Measurements from ENCODE around the gene SLC2A14.
"Not testable (repeated sequence)": the region's sequence is repeated elsewhere in the genome, so short reads cannot be mapped to it uniquely, and the experiment has no call there.

SLC2A14 gene

GRCh38 chr12:7869137-7869536 is 3.6 kb downstream of the SLC2A14 start:
- DNase-seq, result no peak

- no peak for DNase-seq
These were observed 4.3 kb downstream of the SLC2A14 start for GRCh38 chr12:7868391-7868790.

GRCh38 chr12:7864601-7865150 is 8.0 kb downstream of the SLC2A14 start:
- no peak for DNase-seq

GRCh38 chr12:7862814-7863348 is 9.8 kb downstream of the SLC2A14 start:
- not testable (repeated sequence) for DNase-seq

DNA sequence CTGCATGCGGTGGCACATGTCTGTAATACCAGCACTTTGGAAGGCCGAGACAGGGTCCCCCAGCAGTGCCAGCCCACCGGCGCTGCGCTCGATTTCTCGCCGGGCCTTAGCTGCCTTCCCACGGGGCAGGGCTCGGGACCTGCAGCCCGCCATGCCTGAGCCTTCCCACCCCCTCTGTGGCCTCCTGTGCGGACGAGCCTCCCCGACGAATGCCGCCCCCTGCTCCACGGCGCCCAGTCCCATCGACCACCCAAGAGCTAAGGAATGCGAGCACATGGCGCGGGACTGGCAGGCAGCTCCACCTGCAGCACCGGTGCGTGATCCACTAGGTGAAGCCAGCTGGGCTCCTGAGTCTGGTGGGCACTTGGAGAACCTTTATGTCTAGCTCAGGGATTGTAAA is 10.4 kb downstream of the SLC2A14 start:
- not testable (repeated sequence) for DNase-seq

DNA sequence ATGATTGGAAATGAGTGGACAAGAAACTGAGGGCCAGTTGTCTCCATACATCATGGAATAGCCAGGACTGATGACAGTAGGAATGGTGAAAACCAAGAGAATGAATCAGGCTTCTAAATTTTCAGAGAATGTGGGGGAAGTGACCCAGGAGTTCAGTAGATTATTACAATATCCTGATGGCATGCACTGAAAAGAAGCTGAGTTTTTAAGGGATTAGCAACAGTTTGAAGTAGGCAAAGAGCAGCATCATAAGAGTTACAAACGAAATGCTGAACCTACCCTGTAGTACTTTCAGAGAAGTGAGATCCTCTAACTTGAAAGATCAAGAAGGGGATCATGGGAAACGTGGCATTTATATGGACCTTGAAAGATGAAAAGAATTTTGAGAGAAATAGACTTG is 13.2 kb downstream of the SLC2A14 start:
- no peak for DNase-seq

DNA sequence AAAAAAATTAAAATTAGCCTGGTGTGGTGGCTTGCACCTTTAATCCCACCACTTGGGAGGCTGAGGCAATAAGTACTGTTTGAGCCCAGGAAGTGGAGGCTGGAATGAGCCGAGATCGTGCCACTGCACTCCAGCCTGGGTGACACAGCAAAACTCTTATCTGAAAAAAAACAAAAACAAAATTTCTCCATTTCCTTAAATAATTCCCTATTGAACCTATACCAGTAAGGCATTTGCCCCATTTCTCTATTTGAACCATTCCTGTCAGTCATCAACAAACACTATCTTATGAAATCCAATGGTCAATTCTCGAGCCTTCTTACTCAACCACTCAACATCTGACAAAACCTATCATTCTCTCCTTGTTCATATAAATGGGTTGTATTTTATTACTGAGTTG is 14.7 kb downstream of the SLC2A14 start:
- no peak for DNase-seq

DNA sequence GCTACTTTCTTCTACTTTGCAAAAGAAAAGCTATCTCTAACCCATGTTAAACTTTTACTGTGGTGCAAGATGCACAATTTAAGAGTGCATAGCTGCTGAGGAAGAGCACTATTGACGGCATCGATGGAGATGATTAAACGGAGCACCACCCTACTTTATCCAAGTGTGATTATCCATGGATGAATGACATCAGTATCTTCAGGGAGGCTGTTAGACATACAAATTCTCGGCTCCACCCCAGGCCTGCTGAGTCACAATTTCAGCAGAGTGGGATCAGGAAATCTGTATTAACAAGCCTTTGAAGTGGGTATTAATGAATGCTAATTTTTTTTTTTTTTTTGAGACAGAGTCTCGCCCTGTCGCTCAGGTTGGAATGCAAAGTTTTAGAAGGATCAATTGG is 16.2 kb downstream of the SLC2A14 start:
- no peak for DNase-seq

DNA sequence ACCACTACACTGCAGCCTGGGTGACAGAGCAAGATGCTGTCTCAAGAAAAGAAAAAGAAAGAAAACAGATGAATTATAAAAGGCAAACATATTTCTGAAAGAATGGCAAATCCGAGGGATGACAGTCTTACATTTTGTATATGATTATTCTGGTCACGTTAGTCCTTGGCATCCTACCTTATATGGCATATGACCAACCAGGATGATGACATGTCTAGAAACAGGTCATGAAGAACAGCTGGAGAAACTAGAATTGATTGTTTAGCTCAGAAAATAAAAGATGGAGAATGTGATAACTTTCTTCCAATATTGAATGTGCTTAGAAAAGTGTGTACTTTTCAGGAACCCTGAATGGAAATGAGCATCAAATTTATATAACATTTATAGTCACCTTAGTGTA is 19.2 kb downstream of the SLC2A14 start:
- DNase-seq, result no peak

DNA sequence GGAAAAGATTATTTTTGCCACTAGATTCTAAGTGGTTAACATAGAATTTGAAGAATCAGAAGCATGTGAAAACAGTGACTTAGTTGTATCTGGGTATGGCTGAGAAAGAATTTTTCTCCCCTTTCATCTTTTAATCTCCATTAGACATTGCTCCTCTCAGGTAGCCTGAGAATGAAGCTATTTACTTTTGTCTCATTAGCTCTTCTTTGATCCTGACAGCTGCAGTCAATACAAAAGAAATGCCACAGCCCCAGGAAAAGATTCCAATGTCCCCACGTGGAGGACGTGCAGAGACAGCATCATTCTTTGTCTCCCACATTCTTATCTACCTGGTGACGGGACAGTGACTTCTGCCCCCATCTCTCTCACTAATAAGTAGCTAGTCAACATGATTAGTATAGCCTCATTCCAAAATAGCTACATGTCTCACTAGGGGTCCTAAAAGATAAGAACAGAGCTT is 21.1 kb downstream of the SLC2A14 start:
- DNase-seq, result not testable (repeated sequence)

- not testable (repeated sequence) for DNase-seq
These were observed 22.6 kb downstream of the SLC2A14 start for GRCh38 chr12:7850099-7850498.

GRCh38 chr12:7848098-7848422 is 24.7 kb downstream of the SLC2A14 start:
- not testable (repeated sequence) for DNase-seq

DNA sequence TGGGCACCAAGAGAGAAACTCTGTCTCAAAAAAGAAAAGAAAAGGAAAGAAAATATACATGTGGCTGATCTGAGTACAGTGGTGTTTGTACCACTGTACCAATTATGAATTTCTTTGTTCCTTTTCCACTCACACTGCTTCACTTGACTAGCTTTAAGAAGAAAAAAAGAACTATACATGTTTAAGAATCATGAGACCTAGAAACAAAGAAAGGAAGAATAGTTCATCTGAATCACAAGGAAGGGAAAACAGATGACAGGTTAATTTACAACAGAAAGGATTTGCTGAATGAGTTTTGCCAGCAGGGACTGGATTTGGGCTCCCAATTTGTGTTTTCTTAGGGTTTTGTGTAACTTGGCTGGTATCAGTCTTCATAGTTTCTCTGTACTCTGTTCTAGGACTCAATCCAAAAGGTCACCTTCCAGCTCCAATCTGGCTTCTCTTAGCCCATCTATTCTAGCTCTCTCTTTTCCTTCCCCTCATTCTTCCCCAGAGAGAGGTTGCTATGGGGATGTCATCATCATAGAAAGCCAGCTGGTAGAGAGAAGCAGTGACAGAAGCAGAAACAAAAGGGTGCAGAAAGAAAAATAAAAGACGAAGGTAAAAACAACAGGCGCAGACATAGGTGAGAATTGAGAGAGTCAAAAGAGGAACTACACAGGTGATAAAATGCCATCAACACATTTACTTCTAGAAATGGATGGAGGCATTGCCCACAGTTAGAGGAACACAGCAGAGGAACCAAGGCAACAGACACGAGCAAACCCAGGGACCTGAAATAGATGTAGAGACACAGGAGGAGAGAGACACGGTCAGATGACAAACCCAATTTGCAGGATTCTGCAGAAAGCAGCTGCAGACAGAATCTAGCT is 25.3 kb downstream of the SLC2A14 start:
- DNase-seq, result peak; percentile 79

DNA sequence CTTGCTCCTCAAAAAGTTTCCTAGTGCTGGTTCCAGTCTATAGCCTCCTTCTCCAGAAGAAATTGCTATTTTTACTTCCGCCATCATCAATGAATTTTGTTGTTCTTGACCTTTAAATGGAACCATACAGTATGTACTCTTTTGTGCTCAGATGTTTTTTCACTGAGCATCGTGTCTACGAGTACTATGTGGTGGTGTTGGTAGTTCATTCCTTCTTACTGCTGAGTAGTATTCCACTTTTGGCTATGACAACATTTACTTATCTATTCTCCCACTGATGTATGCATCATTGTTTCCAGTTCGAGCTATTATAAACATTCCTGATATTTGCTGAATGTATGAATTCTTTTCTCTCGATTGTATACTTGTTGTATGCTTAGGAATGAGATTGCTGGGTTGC is 28.6 kb downstream of the SLC2A14 start:
- no peak for DNase-seq

DNA sequence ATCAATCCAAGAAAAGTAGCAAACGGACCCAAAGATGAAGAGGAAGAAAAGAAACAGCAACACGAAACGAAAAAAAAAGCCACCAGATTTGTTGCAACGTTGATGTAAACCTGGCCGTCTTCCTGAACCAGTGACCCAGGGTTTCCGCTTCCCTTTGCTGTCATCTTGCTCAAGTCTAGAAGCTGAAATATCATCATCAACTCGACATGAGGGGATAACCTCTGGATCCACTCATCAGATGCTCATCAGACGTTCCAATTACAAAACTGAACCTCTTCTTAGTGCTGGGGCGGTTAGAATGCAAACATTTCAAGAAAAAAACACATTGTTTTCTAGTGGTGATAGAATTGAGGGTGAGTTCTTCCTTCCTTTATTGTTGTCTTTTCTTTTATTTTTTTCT is 29.1 kb downstream of the SLC2A14 start:
- DNase-seq, result not testable (repeated sequence)

- not testable (repeated sequence) for DNase-seq
These were observed 29.6 kb downstream of the SLC2A14 start for GRCh38 chr12:7843149-7843548.

DNA sequence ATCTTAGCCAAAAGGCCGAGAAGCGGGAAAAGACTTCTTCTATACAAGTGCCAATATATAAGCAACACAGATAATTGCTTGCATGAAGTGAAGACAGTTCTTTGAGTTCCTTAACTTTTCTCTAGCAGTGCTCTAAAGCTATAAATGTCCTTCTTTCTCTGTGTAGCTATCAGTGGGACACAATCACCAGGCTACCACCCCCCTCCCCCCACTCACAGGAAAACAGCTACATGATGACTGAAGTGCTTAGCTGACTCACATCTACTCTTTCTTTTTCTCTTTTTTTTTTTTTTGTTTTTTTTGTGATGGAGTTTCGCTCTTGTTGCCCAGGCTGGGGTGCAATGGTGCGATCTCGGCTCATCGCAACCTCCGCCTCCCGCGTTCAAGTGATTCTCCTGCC is 30.3 kb downstream of the SLC2A14 start:
- not testable (repeated sequence) for DNase-seq

DNA sequence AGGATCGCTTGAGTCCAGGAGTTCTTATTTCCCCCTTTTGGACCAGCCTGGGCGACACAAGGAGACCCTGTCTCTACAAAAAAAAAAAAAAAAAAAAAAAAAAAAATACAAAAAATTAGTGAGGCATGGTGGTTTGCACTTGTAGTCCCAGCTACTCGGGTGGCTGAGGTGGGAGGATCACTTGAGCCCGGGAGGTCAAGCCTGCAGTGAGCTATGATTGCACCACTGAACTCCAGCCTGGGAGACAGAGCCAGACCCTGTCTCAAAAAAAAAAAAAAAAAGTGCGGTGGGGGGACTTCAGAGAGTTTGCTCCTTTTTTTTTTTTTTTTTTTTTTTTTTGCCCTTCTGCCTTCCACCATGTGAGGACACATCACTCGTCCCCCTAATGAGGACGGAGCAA is 32.9 kb downstream of the SLC2A14 start:
- not testable (repeated sequence) for DNase-seq

DNA sequence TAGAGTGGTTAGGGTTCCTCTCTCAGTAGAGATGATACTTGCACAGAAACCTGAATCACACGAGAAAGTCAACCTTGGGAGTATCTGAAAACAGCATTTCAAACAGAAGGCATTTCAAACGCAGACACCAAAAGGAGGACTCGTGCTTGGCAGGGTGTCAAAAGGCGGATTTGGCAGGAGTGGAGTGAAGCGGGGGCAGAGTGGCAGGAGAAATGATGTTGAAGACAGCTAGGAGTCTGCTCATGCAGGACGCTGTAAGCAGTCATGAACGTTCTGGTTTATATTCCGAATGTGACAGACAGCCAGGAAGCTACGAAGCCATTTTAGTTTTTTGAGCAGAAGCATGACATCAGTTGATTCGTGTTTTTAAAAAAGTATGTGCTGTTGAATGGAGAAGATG is 33.5 kb downstream of the SLC2A14 start:
- DNase-seq, result not testable (repeated sequence)

- DNase-seq, result no peak
These were observed 35.3 kb downstream of the SLC2A14 start for GRCh38 chr12:7837366-7837765.

- DNase-seq, result no peak
These were observed 36.9 kb downstream of the SLC2A14 start for GRCh38 chr12:7835766-7836165.

DNA sequence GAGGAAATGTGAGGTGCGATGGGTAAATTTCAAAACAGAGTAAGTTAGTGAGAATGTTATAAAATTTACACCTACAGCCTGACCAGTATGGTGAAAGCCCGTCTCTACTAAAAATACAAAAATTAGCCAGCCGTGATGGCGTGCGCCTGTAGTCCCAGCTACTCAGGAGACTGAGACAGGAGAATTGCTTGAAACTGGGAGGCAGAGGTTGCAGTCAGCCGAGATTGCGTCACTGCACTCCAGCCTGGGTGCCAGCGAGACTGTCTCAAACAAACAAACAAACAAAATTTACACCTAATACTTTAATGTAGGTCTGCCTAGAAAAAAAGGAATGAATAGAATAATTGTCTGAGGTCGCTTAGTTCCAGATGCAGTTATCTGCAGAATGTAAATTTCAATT is 37.6 kb downstream of the SLC2A14 start:
- DNase-seq, result no peak

DNA sequence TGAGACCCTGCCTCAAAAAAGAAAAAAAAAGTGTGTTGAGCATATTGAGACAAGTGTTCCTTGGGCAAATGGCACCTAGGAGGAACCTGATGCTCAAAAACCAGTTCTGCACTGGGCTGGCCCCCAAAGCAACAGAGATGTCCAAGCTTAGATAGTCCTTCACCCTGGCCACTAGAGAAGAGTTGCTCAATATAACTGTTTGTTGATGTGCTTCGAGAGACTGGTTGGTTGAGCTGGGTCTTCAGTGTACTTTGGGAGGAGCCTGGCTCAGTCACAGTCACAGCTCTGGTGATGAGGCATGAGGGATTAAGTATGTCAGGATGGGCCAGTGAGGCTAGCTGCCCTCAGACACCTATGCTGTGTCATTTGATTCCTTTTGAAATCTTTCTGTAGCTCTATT is 38.0 kb downstream of the SLC2A14 start:
- DNase-seq, result no peak

DNA sequence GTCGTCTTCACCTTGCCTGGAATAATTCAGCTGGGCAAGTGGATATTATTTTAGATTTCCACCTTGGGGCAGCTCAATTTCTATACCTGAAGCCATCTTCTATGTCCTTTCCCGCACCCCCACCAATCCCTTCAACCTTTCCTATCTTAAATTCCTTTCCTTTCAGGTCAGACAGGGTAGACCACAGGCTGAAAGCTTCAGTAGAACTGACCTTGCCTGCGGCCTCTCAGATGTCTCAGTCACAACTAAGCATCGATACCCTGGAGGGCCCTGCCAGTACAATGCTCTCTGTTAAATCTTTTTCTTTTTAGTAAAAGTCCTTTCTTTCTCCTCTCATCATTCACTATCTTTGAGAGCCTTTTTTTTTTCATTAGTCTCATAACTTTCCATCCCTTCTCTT is 38.9 kb downstream of the SLC2A14 start:
- DNase-seq, result no peak

Measured in eye (tissue), 1 donor.